ENCODE measurements around the gene NEK7.

- no peak for TF ChIP-seq CTCF (IDR thresholded peaks at IDR 0.05)
- TF ChIP-seq EZH2 (IDR thresholded peaks at IDR 0.05; ENCODE audit: borderline replicate concordance, insufficient read depth, low read depth, low read length, poor library complexity, severe bottlenecking) = no peak
Measured at GRCh38 chr1:198333744-198334143, 176.9 kb downstream of the NEK7 start.

Measured in B cell (primary cell).